Bronchial epithelial cell (primary cell): ENCODE data around the gene MRPS2. TPM values are rescaled to one million over a fixed set of nuclear protein-coding genes. Genes with fewer than 3 reads are reported as not detected.
"Not testable (repeated sequence)": the region's sequence is repeated elsewhere in the genome, so short reads cannot be mapped to it uniquely, and the experiment has no call there.

Experiments used
- DNase-seq: peaks from one replicate; pipeline ENCODE4 v3.0.0-alpha.2; 2010; ENCODE audit warnings: low read depth
- FAIRE-seq: peaks from 2 replicates; lab custom pipeline; 2011; peaks lifted over from hg19 to GRCh38; lab: Jason Lieb, UNC
- H3K27me3 ChIP-seq: 2 replicates; pipeline ENCODE4 v1.5.1; 2011; ENCODE audit warnings: low read length; ENCODE audit not compliant: control insufficient read depth, insufficient read depth
- H3K36me3 ChIP-seq: 2 replicates; pipeline ENCODE4 v1.5.1; 2011; ENCODE audit warnings: low read length; ENCODE audit not compliant: control insufficient read depth, insufficient read depth
- H3K4me3 ChIP-seq: 2 replicates; pipeline ENCODE4 v1.5.1; 2011; ENCODE audit warnings: mild to moderate bottlenecking, low read depth, low read length, control low read depth
- total RNA-seq: library from RNA; depleted of rRNA; stranded (reverse); fragments of >200 nt; gene quantifications from 2 replicates; pipeline ENCODE4 v1.2.1, GENCODE V29; 2014
- TF ChIP-seq, protein P1 (sequence below): IDR thresholded peaks from 2 replicates; pipeline ENCODE4 v1.5.1; 2011; ENCODE audit warnings: mild to moderate bottlenecking, moderate library complexity, low read length, control low read depth, inconsistent platforms; ENCODE audit not compliant: insufficient read depth, severe bottlenecking

Gene MRPS2
- total RNA-seq, result 15.5 and 17.8 TPM in 2 replicates

DNA sequence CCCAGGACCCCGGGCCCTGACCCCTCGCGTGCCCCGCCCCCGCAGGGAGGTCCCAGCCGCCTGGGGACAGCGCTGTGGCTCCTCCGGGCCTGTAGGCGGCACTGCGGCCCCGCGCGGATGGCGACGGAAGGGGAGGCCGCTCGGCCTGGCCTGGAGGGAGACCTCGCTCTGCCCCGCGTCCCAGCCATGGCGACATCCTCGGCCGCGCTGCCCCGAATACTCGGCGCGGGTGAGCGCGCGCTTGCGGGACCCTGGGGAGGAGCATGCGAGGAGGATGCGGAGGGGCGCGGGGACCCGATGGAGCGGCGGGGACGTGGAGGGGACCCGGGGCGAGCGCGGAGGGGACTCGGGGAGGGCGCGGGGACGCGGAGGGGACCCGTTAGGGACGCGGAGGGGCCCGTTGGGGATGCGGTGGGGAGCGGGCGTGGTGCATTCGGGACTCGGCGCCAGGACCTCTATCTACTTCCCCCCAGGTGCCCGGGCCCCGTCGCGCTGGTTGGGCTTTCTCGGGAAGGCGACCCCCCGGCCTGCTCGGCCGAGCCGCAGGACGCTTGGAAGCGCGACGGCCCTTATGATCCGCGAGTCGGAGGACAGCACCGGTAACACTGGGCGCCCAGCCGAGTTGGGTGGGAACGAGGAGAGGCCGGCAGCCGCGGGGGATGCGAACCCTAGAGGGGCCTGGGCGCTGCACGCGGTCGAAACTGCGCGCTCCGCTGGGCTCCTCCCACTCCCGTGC is at the start of gene MRPS2:
Gene MRPS2, plus strand, starts transcription at position 158 of the 736 bp plus-strand sequence. Its CDS starts 29 bp downstream, at position 187.
- H3K36me3 ChIP-seq, result peaks cover 21% of the 10 kb centered on the region
- H3K4me3 ChIP-seq, result peak within 1 kb of the TSS; percentile 95
- FAIRE-seq (no peak), DNase-seq (peak; percentile 46)
- peaks cover 2% of the 10 kb centered on the region for H3K27me3 ChIP-seq
- TF ChIP-seq, protein P1, sequence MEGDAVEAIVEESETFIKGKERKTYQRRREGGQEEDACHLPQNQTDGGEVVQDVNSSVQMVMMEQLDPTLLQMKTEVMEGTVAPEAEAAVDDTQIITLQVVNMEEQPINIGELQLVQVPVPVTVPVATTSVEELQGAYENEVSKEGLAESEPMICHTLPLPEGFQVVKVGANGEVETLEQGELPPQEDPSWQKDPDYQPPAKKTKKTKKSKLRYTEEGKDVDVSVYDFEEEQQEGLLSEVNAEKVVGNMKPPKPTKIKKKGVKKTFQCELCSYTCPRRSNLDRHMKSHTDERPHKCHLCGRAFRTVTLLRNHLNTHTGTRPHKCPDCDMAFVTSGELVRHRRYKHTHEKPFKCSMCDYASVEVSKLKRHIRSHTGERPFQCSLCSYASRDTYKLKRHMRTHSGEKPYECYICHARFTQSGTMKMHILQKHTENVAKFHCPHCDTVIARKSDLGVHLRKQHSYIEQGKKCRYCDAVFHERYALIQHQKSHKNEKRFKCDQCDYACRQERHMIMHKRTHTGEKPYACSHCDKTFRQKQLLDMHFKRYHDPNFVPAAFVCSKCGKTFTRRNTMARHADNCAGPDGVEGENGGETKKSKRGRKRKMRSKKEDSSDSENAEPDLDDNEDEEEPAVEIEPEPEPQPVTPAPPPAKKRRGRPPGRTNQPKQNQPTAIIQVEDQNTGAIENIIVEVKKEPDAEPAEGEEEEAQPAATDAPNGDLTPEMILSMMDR, result peak; percentile 91

DNA sequence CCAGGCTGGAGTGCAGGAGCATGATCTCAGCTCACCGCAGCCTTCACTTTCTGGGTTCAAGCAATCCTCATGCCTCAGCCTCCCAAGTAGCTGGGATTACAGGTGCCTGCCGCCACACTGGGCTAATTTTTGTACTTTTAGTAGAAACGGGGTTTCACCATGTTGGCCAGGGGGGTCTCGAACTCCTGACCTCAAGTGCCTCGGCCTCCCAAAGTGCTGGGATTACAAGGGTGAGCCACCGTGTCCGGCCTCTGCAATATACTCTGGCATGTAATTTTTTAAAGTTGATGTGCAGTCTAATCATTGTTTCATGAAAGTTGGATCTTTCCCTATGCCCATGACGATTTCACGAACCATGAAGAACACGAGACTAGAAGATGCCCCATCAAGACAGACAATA is 49.5 kb upstream of the MRPS2 start:
- Histone ChIP-seq H3K4me3 (no peak overlapping the region), H3K36me3 (no peaks in the 10 kb centered on the region), H3K27me3 (peaks cover 4% of the 10 kb centered on the region)
- FAIRE-seq, result no peak
- TF ChIP-seq, protein P1, result no peak
- no peak for DNase-seq

DNA sequence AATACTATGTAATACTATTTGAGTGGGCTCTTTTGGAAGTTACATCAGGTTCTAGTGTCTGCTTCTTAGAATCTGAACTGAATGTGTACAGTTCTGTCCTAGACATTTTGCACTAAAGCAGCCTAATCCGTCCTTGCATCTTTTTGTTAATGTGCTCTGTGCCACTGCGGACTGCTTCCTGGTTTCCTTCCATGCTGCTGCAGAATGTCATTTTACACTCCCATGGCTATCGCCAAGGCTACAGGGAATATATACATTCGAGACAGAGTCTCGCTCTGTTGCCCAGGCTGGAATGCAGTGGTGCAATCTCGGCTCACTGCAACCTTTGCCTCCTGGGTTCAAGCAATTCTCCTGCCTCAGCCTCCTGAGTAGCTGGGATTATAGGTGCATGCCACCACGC is 48.6 kb upstream of the MRPS2 start:
- H3K27me3 ChIP-seq, DNase-seq, H3K4me3 ChIP-seq, FAIRE-seq, H3K36me3 ChIP-seq: not testable (repeated sequence)

DNA sequence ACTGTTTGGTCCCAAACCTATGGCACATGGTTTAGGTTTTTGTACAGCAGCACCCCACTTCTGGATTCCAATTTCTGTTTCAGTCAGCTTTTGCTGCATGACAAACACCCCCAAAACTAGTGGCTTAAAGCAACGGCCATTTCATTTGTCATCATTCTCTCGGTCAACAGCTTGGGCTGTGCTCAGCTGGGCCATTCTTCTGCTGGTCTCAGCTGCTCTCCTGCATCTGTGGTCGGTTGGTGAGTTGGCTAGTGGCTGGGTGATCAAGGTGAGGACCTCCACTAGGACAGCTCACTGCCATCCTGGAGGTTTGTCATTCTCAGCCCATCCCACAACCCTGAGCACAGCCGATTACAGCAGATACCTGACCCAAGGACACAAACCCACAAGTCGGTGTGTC is 45.7 kb upstream of the MRPS2 start:
- no peak for DNase-seq
- FAIRE-seq, result no peak
- Histone ChIP-seq H3K4me3 (no peak overlapping the region), H3K27me3 (peaks cover 1% of the 10 kb centered on the region), H3K36me3 (no peaks in the 10 kb centered on the region)
- TF ChIP-seq, protein P1, result no peak

DNA sequence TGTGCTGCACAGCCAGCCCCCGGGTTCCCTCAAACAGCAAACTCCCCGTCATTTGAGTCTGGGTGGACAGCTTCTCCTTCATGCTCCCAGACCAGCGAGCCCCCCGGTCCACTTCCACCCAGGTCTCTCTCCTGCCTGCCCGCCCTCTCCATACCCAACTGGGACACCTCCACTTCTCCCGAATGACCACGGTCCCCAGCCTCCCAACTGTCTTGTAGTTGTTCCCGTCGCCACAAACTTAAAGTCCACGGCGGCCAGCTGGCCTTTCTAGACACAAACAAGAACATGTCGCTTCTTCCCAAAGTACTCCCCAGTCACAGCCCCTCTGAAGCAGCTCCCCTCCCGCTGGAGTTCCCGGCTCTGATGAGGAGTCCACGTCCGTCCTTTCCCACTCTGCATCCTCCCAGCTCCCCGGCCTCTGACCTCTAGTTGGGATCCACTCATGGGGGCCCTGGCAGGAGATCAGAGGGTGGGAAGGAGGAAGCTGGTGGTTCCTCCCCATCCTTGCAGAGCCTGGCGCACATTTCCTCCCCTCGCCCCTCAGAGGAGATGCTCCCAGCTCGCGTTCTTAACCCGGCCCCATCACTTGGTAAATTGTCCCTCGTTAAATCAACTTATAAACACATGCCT is 45.0 kb upstream of the MRPS2 start:
- Histone ChIP-seq H3K36me3 (no peaks in the 10 kb centered on the region), H3K4me3 (no peak overlapping the region), H3K27me3 (peaks cover 1% of the 10 kb centered on the region)
- TF ChIP-seq, protein P1, result no peak
- no peak for DNase-seq
- FAIRE-seq, result no peak

DNA sequence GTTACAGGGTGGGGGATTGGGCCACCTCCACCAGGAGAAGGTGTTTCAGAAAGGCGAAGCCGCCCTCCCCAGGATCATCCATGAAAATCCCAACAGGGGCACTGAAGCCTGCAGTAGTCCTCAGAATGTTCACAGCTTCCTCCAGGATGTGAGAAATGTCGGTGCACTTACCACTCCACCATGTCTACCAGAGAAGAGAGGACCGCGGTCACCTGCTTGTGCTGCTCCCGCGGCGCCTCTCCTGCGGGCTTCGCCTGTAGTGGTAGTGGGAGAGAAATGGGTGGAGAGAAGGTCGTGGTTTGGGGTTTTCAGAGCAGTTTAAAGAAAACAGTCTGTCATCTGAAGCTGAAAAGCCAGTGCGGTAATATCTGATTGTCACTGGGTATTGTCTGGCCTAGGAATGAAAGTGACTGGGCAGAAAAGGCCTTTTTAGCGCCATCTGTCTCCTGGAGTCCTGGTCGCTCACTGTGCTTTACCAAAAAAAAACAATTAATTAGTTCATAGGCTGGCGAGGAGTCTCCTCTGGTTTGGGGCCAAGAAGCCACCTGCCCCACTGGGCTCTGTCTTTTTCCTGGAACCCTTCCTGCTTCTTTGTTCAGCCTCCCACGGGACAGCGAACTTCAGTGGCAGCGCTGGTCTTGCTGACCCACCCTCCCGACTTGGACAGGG is 43.9 kb upstream of the MRPS2 start:
- Histone ChIP-seq H3K4me3 (no peak overlapping the region), H3K36me3 (no peaks in the 10 kb centered on the region), H3K27me3 (peaks cover 1% of the 10 kb centered on the region)
- DNase-seq (no peak), FAIRE-seq (no peak)
- TF ChIP-seq, protein P1, result no peak

DNA sequence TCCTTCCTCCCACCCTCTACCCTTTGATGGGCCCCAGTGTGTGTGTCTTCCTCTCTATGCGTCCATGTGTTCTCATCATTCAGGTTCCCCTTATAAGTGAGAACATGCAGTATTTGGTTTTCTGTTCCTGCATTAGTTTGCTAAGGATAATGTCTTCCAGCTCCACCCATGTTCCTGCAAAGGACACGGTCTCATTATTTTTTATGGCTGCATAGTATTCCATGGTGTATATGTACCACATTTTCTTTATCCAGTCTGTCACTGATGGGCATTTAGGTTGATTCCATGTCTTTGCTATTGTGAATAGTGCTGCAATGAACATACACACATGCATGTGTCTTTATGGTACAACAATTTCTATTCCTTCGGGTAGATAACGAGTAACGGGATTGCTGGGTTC is 42.0 kb upstream of the MRPS2 start:
- H3K27me3 ChIP-seq, H3K4me3 ChIP-seq, H3K36me3 ChIP-seq, DNase-seq, FAIRE-seq: not testable (repeated sequence)
